ENCODE measurements around the gene SCN2B.

The SCN2B gene

DNA sequence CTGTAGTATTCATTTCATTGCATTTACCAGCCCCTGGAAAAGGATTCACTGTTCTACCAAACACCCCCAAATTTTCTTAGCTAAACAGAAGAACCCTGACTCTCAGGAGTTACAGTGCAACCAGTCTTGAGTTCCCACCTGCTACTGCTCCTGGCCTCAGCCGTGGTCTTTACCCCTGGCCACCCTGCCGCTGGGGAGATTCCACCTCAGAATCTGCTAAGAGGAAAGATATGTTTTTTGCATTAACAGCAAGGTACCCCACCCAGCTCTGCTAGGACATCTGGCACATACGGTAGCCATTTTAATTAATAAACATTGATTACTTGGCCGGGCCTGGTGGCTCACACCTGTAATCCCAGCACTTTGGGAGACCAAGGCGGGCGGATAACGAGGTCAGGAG lies 39.3 kb upstream of the SCN2B start:
- no peaks in the 10 kb centered on the region for H3K36me3 ChIP-seq (ENCODE audit: control insufficient read depth, insufficient read depth, low read length)
- DNase-seq (ENCODE audit: extremely low read depth, insufficient read length): no peak
- no peaks in the 10 kb centered on the region; the same call in none of the 2 replicates for H3K27me3 ChIP-seq (replicated peaks; ENCODE audit: control insufficient read depth, insufficient read depth, low read length)
- no peak for TF ChIP-seq CTCF (IDR thresholded peaks at IDR 0.05; ENCODE audit: insufficient read depth, low read length, poor library complexity, severe bottlenecking)
- H3K4me3 ChIP-seq (replicated peaks; ENCODE audit: low read depth, low read length): no peak overlapping the region

DNA sequence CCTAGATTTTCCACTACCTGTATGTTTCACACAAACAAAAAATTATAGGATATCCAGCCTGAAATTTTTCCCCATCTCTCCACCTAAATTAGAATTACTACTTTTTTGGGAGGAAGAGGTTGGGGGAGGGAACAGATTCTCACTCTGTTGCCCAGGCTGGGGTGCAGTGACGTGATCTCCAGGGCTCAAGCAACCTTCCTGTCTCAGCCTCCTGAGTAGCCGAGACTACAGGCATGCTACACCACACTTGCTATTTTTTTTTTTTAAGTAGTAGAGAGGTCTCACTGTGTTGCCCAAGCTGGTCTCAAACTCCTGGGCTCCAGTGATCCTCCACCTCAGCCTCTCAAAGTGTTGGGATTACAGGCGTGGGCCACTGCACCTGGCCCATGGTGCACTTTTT lies 38.8 kb upstream of the SCN2B start:
- no peaks in the 10 kb centered on the region for H3K36me3 ChIP-seq (ENCODE audit: control insufficient read depth, insufficient read depth, low read length)
- H3K4me3 ChIP-seq (replicated peaks; ENCODE audit: low read depth, low read length): no peak overlapping the region
- DNase-seq (ENCODE audit: extremely low read depth, insufficient read length): no peak
- no peak for TF ChIP-seq CTCF (IDR thresholded peaks at IDR 0.05; ENCODE audit: insufficient read depth, low read length, poor library complexity, severe bottlenecking)
- H3K27me3 ChIP-seq (replicated peaks; ENCODE audit: control insufficient read depth, insufficient read depth, low read length): no peaks in the 10 kb centered on the region; the same call in 1 of the 2 replicates

- Histone ChIP-seq H3K36me3 (ENCODE audit: control insufficient read depth, insufficient read depth, low read length) (no peaks in the 10 kb centered on the region), H3K27me3 (replicated peaks; ENCODE audit: control insufficient read depth, insufficient read depth, low read length) (no peaks in the 10 kb centered on the region; the same call in 1 of the 2 replicates), H3K4me3 (replicated peaks; ENCODE audit: low read depth, low read length) (no peak overlapping the region)
- no peak for TF ChIP-seq CTCF (IDR thresholded peaks at IDR 0.05; ENCODE audit: insufficient read depth, low read length, poor library complexity, severe bottlenecking)
- DNase-seq (ENCODE audit: extremely low read depth, insufficient read length): no peak
These were observed 37.9 kb upstream of the SCN2B start for GRCh38 chr11:118214210-118214914.

DNA sequence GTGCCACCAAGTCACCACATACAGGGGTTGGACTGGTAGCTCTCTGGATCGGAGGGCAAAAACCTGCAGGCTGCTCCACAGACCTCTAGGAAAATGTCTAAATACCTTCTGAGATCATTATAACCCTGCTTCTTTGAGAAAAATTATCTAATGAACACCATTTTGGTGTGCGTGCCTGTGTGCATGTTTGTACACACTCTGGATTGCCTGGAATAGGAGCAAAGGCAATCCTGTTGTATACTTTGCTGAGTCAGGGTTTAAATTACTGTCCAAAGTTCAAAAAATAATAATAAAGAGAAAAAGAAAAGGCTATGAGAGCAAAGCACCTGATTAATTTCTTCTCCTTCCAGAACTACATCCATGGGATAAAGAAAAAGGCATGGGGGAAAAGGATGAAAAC lies 37.3 kb upstream of the SCN2B start:
- no peak for DNase-seq (ENCODE audit: extremely low read depth, insufficient read length)
- no peak for TF ChIP-seq CTCF (IDR thresholded peaks at IDR 0.05; ENCODE audit: insufficient read depth, low read length, poor library complexity, severe bottlenecking)
- Histone ChIP-seq H3K36me3 (ENCODE audit: control insufficient read depth, insufficient read depth, low read length) (no peaks in the 10 kb centered on the region), H3K4me3 (replicated peaks; ENCODE audit: low read depth, low read length) (no peak overlapping the region), H3K27me3 (replicated peaks; ENCODE audit: control insufficient read depth, insufficient read depth, low read length) (no peaks in the 10 kb centered on the region; the same call in 1 of the 2 replicates)

GRCh38 chr11:118213201-118213600 lies 36.8 kb upstream of the SCN2B start:
- Histone ChIP-seq H3K27me3 (replicated peaks; ENCODE audit: control insufficient read depth, insufficient read depth, low read length) (no peaks in the 10 kb centered on the region; the same call in 1 of the 2 replicates), H3K36me3 (ENCODE audit: control insufficient read depth, insufficient read depth, low read length) (no peaks in the 10 kb centered on the region), H3K4me3 (replicated peaks; ENCODE audit: low read depth, low read length) (no peak overlapping the region)
- TF ChIP-seq CTCF (IDR thresholded peaks at IDR 0.05; ENCODE audit: insufficient read depth, low read length, poor library complexity, severe bottlenecking): no peak
- no peak for DNase-seq (ENCODE audit: extremely low read depth, insufficient read length)

All from GM06990 (cell line).